Endometrial microvascular endothelial cells (primary cell): Measurements from ENCODE around the gene APOF. TPM values are rescaled to one million over a fixed set of nuclear protein-coding genes. Genes with fewer than 3 reads are reported as not detected.
"Not testable (repeated sequence)": the region's sequence is repeated elsewhere in the genome, so short reads cannot be mapped to it uniquely, and the experiment has no call there.

ENCODE experiments used
- in situ Hi-C: cut with HindIII; loops from 2 replicates; pipeline ENCODE4 v1.10.0; 2017; ENCODE audit warnings: low sequenced_read_pairs, low pct_unique_long_range_greater_than_20kb; ENCODE audit errors: inconsistent ontology term
- total RNA-seq: library from RNA; depleted of rRNA; stranded (reverse); fragments of >200 nt; gene quantifications from one replicate; pipeline ENCODE4 v1.2.3, GENCODE V29; 2015; ENCODE audit errors: inconsistent ontology term

The APOF gene
- not detected for total RNA-seq

DNA sequence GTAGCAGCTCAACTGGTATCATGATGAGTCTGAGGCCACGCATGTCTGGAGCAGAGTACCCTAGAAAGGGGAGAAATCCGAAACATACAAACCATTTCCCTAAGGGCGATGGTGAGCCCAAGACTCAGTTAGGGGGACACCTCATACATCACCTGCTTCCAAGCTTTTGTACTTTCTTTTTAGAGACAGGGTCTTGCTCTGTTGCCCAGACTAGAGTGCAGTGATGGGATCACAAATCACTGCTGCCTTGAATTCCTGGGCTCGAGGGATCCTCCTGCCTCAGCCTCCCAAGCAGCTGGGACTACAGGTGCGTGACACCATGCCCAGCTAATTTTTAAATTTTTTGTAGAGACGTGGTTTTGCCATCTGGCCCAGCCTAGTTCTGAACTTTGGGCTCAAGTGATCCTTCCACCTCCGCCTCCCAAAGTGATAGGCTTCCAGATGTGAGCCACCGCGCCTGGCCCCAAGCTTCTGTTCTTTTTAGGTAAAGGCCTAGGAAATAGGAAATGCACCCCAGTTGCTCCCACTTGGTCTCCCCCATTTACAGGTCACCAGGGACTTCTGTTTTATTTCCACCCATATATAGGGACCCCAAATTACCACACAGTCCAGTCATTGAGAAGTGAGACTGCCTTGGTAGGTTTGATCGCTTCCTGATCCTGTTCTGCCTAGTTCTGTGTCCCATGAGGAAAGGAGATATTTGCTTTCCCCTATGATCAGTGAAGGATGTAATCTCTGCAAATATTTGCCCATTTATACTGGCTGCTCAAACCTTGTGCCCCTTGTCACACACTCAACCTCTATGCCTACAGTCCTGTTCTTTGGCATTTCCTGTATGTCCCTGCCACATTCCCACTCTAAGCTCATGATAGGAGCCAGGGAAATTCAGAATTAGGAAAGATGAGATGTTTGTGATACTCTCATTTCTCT is at the start of gene APOF:
TSS of gene APOF (minus strand) at position 728 of the 930 bp plus-strand sequence. CDS start at position 616, 112 bp downstream.
- in situ Hi-C loops: no loop called here

- in situ Hi-C loops: no loop called here
These were observed 49.4 kb upstream of the APOF start for GRCh38 chr12:56411781-56412639.

- in situ Hi-C loops: no loop called here
These were observed 48.1 kb upstream of the APOF start for GRCh38 chr12:56410768-56411167.

- in situ Hi-C loops: no loop called here
These were observed 46.3 kb upstream of the APOF start for GRCh38 chr12:56408799-56409417.

DNA sequence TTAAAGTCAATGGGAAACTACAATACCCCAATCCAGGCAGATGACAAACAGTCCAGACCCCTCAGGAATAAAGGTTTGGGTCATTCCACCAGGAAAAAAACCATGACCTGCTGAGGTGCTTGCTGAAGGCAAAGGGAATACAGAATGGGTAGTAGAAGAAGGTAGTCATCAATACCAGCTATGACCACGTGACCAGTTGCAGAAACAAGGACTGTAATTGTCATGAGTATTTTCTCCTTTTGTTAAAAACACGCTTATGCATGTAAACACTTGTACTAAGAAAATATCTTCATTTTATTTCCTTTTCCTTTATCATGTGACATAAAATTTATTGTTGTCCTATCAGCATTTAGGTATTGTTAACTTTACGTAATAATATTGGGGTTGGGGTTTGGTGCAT is 41.6 kb upstream of the APOF start:
- in situ Hi-C loops: not testable (repeated sequence)

DNA sequence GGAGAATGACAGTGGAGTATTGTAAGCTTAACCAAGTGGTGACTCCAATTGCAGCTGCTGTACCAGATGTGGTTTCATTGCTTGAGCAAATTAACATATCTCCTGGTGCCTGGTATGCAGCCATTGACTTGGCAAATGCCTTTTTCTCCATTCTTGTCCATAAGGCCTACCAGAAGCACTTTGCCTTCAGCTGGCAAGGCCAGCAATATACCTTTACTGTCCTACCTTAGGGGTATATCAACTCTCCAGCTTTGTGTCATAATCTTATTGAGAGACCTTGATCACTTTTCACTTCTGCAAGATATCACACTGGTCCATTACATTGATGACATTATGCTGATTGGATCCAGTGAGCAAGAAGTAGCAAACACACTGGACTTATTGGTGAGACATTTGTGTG is 39.0 kb upstream of the APOF start:
- in situ Hi-C loops: not testable (repeated sequence)

DNA sequence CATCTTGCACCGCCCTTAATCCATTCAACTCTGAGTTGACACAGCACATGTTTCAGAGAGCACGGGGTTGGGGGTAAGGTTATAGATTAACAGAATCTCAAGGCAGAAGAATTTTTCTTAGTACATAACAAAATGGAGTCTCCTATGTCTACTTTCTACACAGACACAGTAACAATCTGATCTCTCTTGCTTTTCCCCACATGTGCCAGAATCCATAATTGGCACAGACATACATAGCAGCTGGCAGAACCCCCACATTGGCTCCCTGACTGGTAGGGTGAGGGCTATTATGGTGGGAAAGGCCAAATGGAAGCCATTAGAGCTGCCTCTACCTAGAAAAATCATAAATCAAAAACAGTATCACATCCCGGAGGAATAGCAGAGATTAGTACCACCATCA is 38.5 kb upstream of the APOF start:
- in situ Hi-C loops: not testable (repeated sequence)

GRCh38 chr12:56399466-56399865 is 36.8 kb upstream of the APOF start:
- in situ Hi-C loops: not testable (repeated sequence)

- in situ Hi-C loops: no loop called here
These were observed 35.7 kb upstream of the APOF start for GRCh38 chr12:56398324-56398723.

- in situ Hi-C loops: no loop called here
These were observed 29.7 kb upstream of the APOF start for GRCh38 chr12:56392331-56392730.

DNA sequence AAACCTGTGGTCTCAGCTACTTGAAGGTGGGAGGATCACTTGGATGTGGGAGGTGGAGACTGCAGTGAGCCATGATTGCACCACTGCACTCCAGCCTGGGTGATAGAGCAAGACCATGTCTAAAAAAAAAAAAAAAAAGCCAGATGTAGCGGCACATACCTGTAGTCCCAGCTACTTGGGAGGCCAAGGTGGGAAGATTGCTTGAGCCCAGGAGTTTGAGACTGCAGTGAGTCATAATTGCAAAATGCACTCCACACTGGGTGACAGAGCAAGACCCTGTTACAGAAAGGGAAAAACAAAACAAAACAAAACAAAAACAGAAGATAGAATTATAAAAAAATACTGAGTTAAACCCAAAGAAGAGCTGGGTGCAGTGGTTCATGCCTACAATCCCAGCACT is 29.1 kb upstream of the APOF start:
- in situ Hi-C loops: no loop called here

DNA sequence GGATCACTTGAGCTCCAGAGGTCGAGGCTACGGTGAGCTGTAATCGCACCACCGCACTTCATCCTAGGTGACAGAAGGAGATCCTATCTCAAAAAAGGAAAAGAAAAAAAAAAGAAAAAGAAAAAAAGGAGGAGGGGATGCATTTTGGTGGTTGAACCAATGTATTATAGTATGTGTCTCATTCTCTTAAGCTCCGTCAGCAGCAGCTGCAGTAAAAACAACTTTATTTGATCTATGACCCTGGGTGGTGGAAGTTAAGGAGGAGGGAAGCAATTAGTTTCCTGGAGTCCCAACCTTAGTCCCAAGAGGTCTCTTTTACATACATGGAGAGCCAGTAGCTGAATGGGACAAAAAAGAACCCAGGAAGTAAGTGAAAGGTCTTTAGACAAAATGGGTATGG is 26.8 kb upstream of the APOF start:
- in situ Hi-C loops: no loop called here

- in situ Hi-C loops: no loop called here
These were observed 24.6 kb upstream of the APOF start for GRCh38 chr12:56387152-56387736.

GRCh38 chr12:56385873-56386272 is 23.2 kb upstream of the APOF start:
- in situ Hi-C loops: no loop called here

DNA sequence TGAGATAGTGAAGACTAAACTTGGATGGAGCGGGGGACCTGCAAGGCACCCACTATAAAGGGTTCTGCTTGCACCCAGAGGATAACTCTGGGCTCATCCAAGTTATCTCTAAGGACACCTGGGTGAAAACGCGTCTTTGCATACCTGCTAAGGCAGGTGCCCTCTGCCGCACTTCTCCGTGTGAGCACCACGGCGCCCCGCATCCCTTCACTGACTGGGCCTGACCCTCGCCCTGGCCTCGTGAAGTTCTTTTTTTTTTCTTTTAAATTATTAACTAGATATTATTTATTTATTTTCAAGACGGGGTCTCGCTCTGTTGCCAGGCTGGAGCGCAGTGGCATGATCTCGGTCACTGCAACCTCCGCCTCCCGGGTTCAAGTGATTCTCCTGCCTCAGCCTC is 20.0 kb upstream of the APOF start:
- in situ Hi-C loops: no loop called here

- in situ Hi-C loops: no loop called here
These were observed 15.3 kb upstream of the APOF start for GRCh38 chr12:56377989-56378316.

DNA sequence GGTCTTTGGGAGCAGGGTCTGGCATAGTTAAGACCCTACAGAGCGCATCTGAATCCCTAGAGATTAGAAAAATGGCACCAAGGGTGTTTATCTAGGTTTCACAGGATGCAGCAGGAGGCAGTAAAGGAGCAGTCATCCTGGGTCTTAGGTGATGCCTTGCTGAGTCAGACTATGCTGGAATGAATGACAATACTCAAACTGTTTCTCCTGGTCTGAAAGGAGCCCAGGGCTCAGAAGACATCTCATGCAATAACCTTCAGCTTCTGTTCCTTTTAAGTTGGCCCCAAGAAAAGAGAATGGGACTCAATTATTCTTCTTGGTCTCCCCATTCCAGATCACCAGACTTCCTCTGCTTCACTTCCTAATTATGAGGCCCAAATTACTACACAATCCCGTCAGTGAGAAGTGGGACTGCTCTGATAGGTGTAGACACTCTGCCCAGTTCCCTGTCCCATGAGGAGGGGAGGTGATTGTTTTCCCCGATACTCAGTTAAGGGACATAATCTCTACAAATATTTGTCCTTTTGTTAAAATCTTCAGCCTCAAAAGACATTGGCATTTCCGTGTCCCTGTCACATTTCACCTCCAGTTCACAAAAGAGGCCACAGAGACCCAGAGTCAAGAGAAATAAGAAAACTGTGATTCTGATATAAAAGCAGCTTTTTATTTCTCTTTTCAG is 14.8 kb upstream of the APOF start:
- in situ Hi-C loops: no loop called here

DNA sequence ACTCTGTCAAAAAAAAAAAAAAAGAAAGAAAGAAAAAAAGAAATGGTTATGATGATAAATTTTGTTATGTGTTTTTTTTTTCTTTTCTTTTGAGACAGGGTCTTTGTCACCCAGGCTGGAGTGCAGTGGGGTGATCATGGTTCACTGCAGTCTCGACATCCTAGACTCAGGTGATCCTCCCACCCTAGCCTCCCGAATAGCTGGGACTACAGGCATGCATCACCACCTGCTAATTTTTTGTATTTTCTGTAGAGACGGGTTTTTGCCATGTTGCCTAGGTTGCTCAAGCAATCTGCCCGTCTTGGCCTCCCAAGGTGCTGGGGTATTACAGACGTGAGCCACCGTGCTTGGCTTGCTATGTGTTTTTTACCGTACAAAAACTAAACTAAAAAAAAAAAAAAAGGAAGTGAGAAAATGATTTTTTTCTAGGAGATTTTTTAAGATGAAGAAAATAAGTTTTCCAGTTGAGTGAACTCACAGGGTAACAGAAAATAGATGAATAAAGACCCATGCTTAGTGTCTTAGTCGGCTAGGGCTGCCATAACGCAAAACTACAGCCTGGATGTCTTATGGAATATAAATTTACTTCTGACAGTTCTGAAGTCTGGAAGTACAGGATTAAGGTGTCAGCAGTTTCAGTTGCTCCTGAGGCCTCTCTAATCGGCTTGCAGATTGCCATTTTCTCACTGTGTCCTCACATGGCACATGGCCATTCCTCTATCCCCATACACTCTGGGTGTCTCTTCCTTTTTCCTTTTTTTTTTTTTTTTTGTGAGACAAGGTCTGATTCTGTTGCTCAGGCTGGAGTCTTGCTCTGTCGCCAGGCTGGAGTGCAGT is 13.2 kb upstream of the APOF start:
- in situ Hi-C loops: no loop called here
